Measurements from ENCODE around the gene JUND. TPM values are rescaled to one million over a fixed set of nuclear protein-coding genes. Genes with fewer than 3 reads are reported as not detected.

The JUND gene
- 85.7 and 119 TPM in 2 replicates for total RNA-seq

GRCh38 chr19:18281082-18282020 is at the start of gene JUND:
JUND (minus strand) TSS chr19:18281622; CDS start chr19:18281484, 138 bp downstream.

GRCh38 chr19:18322759-18323460 is 41.5 kb upstream of the JUND start, which contains the start of gene LSM4:
LSM4 (minus strand) TSS chr19:18323076; CDS start chr19:18323020, 56 bp downstream.

GRCh38 chr19:18274219-18274780 is 7.1 kb downstream of the JUND start, which contains the start of gene IQCN:
IQCN (minus strand) TSS chr19:18274452; CDS start chr19:18269478, 4,974 bp downstream.

Other genes with a start within 250 kb of the JUND start
- gene IL12RB1, start 194.7 kb downstream of the JUND start, total RNA-seq, result 0.06 and 0.26 TPM in 2 replicates
- 3.4 and 4.5 TPM in 2 replicates for gene MAST3, start 183.8 kb downstream of the JUND start, total RNA-seq
- 8.2 and 13.9 TPM in 2 replicates for gene PIK3R2, start 128.5 kb downstream of the JUND start, total RNA-seq
- gene IFI30, start 107.8 kb downstream of the JUND start, total RNA-seq, result 39.4 and 59.7 TPM in 2 replicates
- gene MPV17L2, start 88.4 kb downstream of the JUND start, total RNA-seq, result 7.5 and 14.0 TPM in 2 replicates
- 3.4 and 6.6 TPM in 2 replicates for gene RAB3A, start 77.6 kb downstream of the JUND start, total RNA-seq
- gene PDE4C, start 55.2 kb downstream of the JUND start, total RNA-seq, result 0.12 and 0.26 TPM in 2 replicates
- gene IQCN, start 7.2 kb downstream of the JUND start, total RNA-seq, result 0.13 and 0.87 TPM in 2 replicates
- 122 and 147 TPM in 2 replicates for gene LSM4, start 41.5 kb upstream of the JUND start, total RNA-seq
- gene PGPEP1, start 59.0 kb upstream of the JUND start, total RNA-seq, result 60.6 and 62.5 TPM in 2 replicates
- 41.1 and 66.9 TPM in 2 replicates for gene GDF15, start 104.5 kb upstream of the JUND start, total RNA-seq
- gene LRRC25, start 116.0 kb upstream of the JUND start, total RNA-seq, result 0.06 TPM in 1 of 2 replicates, not detected in the other
- 54.1 and 66.1 TPM in 2 replicates for gene SSBP4, start 137.8 kb upstream of the JUND start, total RNA-seq
- gene ISYNA1, start 156.5 kb upstream of the JUND start, total RNA-seq, result 9.6 and 10.8 TPM in 2 replicates
- gene ELL, start 240.4 kb upstream of the JUND start, total RNA-seq, result 16.1 and 18.0 TPM in 2 replicates

Data from aortic smooth muscle cell (primary cell).